ENCODE data around the gene ATP6V0A4. TPM values are rescaled to one million over a fixed set of nuclear protein-coding genes. Genes with fewer than 3 reads are reported as not detected.

Gene ATP6V0A4
- total RNA-seq, 1 experiment from 2014 or later, result not detected

GRCh38 chr7:138802706-138803105 lies 4.7 kb upstream of the ATP6V0A4 start:
- ChIA-PET CTCF (no interaction called here), RAD21 (ENCODE audit: low non-redundant PET in 1 of 2, low total read pairs in 2 of 2, uncharacterized antibody in 2 of 2, unreplicated experiment in 2 of 2) (no interaction called here), POLR2A (no interaction called here)
- no peaks in the 10 kb centered on the region for H3K9me2 ChIP-seq (ENCODE audit: insufficient read depth)
- no peaks in the 10 kb centered on the region for H4K20me1 ChIP-seq (ENCODE audit: insufficient read depth)
- no peak overlapping the region for H3K27ac ChIP-seq (ENCODE audit: low read depth, low read length)
- H3K4me2 ChIP-seq (ENCODE audit: low read length), result no peak overlapping the region
- no peaks in the 10 kb centered on the region for H3K9me3 ChIP-seq (ENCODE audit: control insufficient read depth in 1 of 2, insufficient read depth in 1 of 2, low read depth in 1 of 2, low read length in 2 of 2)
- BruUV-seq (replicated peaks), result no TSS peak
- H2AFZ ChIP-seq (ENCODE audit: low read depth, low read length, poor library complexity, severe bottlenecking), result no peak overlapping the region
- no peaks in the 10 kb centered on the region for H3K79me2 ChIP-seq (ENCODE audit: insufficient read depth, low read length)
- H3K4me1 ChIP-seq (ENCODE audit: control insufficient read depth in 1 of 2, insufficient read depth in 2 of 2, low read length in 2 of 2), result no peaks in the 10 kb centered on the region
- no peaks in the 10 kb centered on the region for H3K36me3 ChIP-seq (ENCODE audit: control insufficient read depth in 1 of 2, insufficient read depth in 2 of 2, low read length in 2 of 2)
- intact Hi-C loops (cut with micrococcal nuclease), result no loop called here
- no peaks in the 10 kb centered on the region for H3K27me3 ChIP-seq (ENCODE audit: insufficient read depth, low read length)
- TF ChIP-seq EZH2 (IDR thresholded peaks at IDR 0.05), result no peak
- no peak for TF ChIP-seq ZFX (IDR thresholded peaks at IDR 0.05)
- no peak for TF ChIP-seq ZNF274 (IDR thresholded peaks at IDR 0.05; ENCODE audit: low read depth, low read length)
- no peak for TF ChIP-seq ATF3 (IDR thresholded peaks at IDR 0.05)
- TF ChIP-seq YY1 (IDR thresholded peaks at IDR 0.05; ENCODE audit: extremely low read depth, insufficient replicate concordance, low read depth, low read length), result no peak
- no peak for TF ChIP-seq SIN3A (IDR thresholded peaks at IDR 0.05; ENCODE audit: low read depth)
- TF ChIP-seq RAD21 (IDR thresholded peaks at IDR 0.05; ENCODE audit: low read depth), result no peak
- TF ChIP-seq MAX (IDR thresholded peaks at IDR 0.05), result no peak
- TF ChIP-seq POLR2AphosphoS5 (IDR thresholded peaks at IDR 0.05; ENCODE audit: low read depth, low read length), result no peak
- no peak for TF ChIP-seq TCF7L2 (IDR thresholded peaks at IDR 0.05; ENCODE audit: borderline replicate concordance, extremely low read depth, insufficient read depth, insufficient read length)
- no peak for TF ChIP-seq ELF1 (IDR thresholded peaks at IDR 0.05; ENCODE audit: borderline replicate concordance, low read depth)
- no peak for TF ChIP-seq CTCF (IDR thresholded peaks at IDR 0.05 in 2 of 3, conservative IDR thresholded peaks at IDR 0.05 in 1 of 3; ENCODE audit: borderline replicate concordance in 1 of 3, insufficient read depth in 1 of 3, low read depth in 2 of 3, low read length in 2 of 3)
- TF ChIP-seq SRF (IDR thresholded peaks at IDR 0.05; ENCODE audit: low read depth), result no peak
- TF ChIP-seq EGR1 (IDR thresholded peaks at IDR 0.05; ENCODE audit: low read depth), result no peak
- TF ChIP-seq POLR2A (IDR thresholded peaks at IDR 0.05; ENCODE audit: borderline replicate concordance, extremely low read depth, insufficient read depth, insufficient read length), result no peak
- TF ChIP-seq JUND (IDR thresholded peaks at IDR 0.05), result no peak
- no peak for TF ChIP-seq EZH2phosphoT487 (IDR thresholded peaks at IDR 0.05; ENCODE audit: borderline replicate concordance)
- TF ChIP-seq SP1 (IDR thresholded peaks at IDR 0.05; ENCODE audit: low read depth), result no peak
- no peak for TF ChIP-seq REST (IDR thresholded peaks at IDR 0.05; ENCODE audit: low read depth)
- DNase-seq (ENCODE audit: low read depth, low spot score), result no peak
- ATAC-seq, result no peak
- H3K9ac ChIP-seq (ENCODE audit: low read length), result no peak overlapping the region
- no peak overlapping the region for H3K4me3 ChIP-seq (replicated peaks in 1 of 2; ENCODE audit: low read depth in 1 of 2, low read length in 2 of 2)
